Posterior vena cava (tissue), 2 donors: ENCODE data around the gene PRAC1. TPM values are rescaled to one million over a fixed set of nuclear protein-coding genes. Genes with fewer than 3 reads are reported as not detected.
"Not testable (repeated sequence)": the region's sequence is repeated elsewhere in the genome, so short reads cannot be mapped to it uniquely, and the experiment has no call there.

Experiments
- DNase-seq: peaks from one replicate; pipeline ENCODE4 v3.0.0-alpha.2; 2020; ENCODE audit warnings: low spot score
- intact Hi-C, 2 donors: fragments of 100-400 bp; cut with DNase I; formaldehyde crosslinking; loops; one replicate each; pipeline versions ENCODE4 v1.14.1 to v1.14.2; 2022 to 2023
- total RNA-seq, 2 donors: library from RNA; stranded (reverse); fragmentation: NEBNext Ultra II Directional; extraction: Animal tissue kit (Norgen Biotek cat#: 25700); gene quantifications; one replicate each; pipeline ENCODE4 v1.2.1, GENCODE V29; 2021
- donor health status: DM: yes; HTN: yes; CAD: no.
- donor health status: DM: yes; HTN: yes; CAD: no.

PRAC1 gene
- total RNA-seq, 2 donors from 2014 or later: not detected

DNA sequence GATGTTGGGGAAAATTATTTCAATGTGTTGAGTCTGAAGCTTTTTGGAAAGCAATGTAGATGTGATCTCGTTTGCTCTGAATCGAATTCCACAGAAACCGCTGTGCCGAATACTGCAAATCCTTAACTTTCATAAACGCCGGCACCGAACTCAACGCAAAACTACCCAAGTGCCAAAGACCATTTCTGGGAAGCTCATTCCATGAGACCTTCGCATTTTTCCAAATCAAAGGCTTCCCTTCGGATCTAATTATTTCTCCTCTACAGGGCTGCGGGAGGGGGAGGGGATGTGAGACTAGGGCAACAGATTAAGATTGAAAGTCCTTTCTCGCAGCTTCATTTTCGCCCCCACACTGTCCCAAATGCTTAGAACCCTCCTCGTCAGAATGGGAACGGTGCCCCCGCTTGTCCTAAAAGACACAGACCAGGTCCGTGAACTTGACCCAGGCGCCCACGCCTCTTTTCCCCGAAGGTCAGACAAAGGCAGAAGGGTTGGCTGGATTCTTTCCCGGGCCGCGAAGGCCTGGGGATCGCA, 4.0 kb downstream of the PRAC1 start:
- intact Hi-C loops: no loop called here
- no peak for DNase-seq

DNA sequence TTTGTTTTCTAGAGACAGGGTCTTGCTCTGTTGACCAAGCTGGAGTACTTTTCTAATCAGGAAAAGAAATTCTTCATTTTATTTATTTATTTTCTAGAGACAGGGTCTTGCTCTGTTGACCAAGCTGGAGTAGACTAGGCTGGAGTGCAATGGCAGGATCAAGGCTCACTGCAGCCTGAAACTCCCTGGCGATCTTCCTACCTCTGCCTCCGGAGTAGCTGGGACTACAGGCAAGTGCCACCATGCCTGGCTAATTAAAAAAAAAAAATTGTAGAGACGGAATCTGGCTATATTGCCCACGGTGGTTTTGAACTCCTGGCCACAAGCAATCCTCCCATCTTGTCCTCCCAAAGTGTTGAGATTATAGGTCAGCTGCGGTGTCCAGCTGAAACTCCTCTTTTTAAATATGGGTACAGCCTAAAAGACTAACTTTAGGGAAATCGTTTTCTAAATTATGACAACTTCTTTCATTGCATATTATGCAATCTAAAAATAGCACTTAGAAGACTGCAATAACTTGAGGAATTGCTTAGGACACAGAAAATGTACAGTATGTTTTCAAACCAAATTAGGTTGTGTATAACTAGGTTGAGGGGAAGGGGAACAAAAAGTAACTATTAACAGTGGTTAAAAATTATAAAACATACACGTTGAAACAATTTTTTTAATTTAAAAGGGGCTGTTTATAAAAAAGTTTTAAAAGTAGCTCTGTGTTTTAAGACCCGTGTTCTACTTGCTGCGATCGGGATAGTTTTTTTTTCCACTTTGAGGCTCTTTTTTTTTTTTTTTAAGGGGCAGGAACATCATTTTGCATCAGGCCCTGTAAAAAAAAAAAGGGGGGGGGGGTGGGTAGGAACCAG, 4.7 kb downstream of the PRAC1 start:
- no peak for DNase-seq
- intact Hi-C loops: no loop called here

DNA sequence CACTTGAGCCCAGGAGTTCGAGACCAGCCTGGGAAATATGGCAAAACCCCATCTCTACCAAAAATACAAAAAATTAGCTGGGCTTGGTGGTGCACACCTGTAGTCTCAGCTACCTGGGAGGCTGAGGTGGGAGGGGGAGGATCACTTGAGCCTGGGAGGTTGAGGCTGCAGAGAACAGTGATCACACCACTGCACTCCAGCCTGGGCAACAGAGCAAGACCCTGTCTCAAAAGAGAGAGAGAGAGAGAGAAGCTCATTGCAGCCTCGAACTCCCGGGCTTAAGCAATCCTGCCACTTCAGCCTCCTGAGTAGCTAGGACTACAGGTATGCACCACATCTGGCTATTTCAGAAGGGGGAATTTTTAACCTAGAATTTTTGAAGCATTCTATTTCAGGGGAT, 5.8 kb downstream of the PRAC1 start:
- intact Hi-C loops, DNase-seq: not testable (repeated sequence)

DNA sequence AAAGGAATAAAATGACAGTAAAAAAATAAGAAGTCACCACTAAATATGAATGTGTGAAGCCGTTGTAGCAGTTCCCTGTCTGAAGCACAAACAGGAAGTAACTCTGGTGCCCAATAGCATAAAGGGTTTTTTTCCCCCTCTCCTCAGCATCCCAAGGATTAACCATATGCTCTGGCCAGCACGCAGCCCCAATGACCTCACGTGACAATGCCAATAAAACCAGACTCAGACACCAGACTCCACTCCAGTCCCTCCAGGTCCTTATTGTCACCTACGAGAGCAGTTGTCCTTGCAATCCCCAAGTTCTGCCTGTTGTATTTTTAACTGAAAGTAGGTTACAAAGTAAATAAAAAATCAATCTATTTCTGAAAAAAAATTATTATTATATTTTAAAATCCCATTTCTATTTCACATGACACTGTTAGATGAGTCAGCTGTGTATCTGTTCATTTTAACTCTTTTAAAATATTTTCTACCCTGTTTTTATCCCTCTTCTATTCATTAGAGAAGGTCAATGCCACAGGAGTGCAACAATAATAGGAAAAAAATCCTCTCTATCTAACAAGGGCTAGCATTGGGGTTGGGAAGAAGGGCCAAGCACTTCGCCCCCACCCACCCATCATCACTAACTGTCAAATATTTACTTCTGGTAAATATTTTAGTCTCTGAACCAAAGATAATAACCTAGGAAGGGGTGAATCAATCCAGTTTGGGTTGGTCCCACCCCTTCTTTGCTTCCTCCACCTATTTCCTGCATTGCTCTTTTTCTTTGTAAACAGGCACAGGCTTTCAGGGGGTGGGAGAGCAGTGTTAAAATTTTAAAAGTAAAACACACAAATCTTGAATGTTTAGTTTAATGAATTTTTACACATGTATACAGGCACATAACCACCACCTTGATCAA, 6.6 kb downstream of the PRAC1 start:
- intact Hi-C loops: no loop called here
- no peak for DNase-seq

DNA sequence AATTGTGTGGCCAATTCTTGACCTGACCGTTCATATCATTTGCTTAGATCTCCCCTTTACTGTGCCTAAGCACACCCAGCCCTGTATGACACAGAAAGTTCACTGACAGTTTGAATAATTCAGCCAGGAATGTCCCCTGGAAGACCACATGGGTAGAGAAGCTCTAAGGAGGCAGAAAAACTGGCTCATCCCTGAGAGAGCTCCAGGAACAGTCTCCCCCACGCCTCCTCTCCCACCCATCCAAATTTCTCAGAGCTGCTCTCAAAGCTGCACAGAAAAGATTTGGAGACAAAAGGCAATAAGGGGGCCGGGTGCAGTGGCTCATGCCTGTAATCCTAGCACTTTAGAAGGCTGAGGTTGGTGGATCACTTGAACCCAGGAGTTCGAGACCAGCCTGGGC, 11.2 kb downstream of the PRAC1 start:
- no peak for DNase-seq
- intact Hi-C loops: no loop called here

DNA sequence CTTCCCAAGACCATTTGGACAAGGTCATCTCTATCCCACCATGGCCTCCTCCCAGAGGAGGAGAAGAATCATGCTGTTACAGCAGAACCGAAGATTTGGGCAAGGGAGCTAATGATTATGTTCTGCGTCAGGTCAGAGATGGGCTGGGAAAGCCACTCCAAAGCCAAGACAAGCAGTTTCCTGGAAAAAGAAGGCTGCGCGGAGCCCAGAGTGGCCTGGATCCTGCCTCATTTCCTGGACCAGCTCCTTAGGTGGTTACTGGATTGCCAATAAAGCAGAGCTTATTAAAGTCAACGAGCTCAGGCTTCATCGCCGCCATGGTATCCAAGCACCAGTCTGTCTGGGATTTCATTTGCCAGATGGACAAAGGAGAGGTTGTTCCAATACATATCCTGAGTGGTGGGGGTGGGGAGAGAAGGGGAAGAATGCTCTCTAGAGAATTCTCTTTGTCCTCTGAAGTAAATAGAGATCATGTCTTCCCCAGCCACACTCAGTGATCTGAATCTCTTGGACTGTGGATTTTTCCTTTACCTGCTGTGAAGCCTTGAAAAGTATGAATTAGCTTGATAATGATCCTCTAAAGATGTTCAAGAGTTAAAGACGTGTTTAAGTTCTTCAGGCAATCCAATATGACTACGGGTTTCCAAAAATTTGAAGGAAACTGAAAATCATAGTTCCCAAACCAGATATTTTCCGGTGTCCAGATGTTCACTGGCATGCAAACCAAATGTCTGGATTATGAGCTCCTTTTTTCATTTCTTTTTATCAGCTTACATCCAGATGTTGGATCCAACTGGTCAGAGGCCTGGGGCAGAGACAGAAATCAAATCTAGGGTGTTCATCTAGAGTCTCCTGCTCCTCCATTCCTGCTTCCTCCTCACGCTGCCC, 17.7 kb downstream of the PRAC1 start:
- DNase-seq: no peak
- intact Hi-C loops: no loop called here

DNA sequence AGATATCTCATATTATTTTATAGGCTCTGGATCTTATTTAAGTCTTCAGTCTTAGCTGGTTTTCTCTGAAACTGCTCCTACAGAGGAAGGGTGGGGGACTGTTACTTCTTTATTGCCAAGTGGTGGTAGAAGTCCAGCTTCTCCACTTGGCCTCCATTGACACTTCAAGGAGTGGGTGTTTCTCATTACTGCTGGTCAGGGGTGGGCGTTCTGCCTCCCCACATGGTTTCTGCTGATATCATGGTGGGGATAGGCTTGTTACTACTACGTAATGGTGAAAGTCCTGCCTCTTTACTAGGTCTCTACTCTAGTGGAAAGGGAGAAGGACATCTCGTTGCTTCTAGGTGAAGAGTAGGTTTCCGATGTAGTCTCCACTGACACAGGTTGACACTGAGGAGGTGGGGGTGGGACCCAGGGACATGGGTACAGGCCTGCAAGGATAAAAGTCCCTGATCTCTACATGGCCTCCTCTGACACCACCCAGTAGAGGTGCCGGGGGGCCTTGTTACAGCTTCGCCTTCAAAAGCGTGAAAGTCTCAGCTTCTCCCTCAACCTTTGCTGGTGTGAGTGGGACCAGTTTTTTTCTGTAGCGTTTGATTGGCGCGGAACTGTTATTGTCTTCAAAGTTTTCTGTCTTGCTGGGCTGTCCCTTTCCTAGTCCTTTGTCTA, 20.3 kb downstream of the PRAC1 start:
- intact Hi-C loops: no loop called here
- no peak for DNase-seq

DNA sequence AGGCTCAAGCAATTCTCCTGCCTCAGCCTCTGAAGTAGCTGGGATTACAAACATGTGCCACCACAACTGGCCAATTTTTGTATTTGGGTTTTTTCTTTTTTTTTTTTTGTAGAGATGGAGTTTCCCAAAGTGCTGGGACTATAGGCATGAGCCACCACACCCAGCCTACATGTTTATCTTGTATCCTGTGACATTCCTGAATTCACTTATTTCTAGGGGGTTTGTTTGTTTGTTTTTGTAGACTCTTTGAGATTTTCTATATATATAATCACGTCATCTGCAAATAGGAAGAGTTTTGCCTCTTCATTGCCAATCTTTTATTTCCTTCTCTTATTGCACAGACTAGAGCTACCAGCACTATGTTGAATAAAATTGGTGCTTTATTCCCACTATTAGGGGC, 29.1 kb downstream of the PRAC1 start:
- intact Hi-C loops: no loop called here
- DNase-seq: no peak

DNA sequence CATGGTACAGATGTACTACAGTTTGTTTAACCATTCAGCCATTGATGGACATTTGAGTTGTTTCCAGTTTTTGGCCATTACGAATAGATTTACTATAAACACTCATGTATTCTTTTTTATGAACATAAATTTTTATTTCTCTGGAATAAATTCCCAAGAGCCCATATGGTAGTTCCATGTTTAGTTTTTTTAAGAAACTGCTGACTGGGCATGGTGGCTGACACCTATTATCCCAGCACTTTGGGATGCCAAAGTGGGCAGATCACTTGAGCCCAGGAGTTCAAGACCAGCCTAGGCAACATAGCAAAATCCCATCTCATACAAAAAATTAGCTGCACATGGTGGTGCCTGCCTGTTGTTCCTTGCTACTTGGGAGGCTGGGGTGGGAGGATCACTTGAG, 30.3 kb downstream of the PRAC1 start:
- DNase-seq: no peak
- intact Hi-C loops: no loop called here

DNA sequence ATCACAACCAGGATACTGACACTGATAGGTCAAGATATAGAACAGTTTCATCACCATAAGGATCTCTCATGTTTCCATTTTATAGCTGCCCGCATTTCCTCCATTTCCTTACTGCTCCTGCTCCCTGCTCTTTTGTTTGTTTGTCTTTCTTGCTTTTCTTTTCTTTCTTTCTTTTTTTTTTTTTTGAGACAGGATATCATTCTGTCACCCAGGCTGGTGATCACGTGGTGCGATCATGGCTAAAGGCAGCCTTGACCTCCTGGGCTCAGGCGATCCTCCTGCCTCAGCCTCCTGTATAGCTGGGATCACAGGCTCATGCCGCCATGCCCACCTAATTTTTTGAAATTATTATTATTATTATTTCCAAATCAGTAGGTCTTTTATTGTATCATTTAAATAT, 31.7 kb downstream of the PRAC1 start:
- intact Hi-C loops: no loop called here
- DNase-seq: no peak

DNA sequence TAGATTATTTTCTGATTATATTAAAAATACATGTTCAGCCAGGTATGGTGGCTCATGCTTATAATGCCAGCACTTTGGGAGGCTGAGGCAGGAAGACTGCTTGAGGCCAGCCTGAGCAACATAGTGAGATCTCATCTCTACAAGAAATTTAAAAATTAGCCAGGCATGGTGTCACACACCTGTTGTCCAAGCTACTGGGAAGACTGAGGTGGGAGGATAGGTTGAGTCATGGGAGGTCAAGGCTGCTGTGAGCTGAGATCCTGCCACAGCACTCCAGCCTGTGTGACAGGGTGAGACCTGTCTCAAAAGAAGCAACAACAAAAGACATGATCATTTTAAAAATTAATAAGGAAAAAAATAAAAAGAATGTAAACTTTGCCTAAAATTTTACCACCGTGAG, 40.7 kb downstream of the PRAC1 start:
- intact Hi-C loops: no loop called here
- no peak for DNase-seq

DNA sequence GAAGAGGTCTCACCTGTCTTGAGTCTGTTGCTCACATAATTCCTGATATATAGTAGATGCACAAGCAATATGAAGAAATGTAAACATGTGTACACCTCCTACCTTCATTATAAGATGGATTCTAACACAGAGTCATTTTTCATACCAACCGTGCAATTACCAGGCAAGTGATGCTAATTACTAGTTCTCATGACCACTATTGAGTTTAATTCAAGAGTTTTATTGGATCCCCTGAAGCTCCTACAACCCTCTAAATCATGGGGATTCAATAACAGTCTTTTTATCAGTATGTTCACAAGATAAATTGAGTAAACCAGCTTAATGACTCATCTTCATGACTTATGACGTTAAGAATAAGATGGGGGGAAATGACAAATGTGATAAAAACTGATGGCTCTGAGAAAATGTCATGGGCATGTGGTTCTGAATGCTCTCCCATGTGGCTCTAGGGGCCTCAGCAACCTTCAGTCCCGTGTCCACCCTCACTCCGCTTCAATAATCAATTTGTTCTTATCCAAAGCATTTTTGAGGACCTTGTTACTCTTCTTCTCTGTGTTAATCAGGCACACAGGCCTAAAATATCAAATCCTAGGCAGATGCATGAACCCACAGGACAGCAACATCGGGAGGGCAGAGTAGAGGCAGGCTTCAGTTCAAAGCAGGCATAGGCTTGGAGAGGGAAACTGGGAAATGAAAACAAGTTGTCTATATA, 42.8 kb downstream of the PRAC1 start:
- no peak for DNase-seq
- intact Hi-C loops: loop anchor here (2.0 to 10.0 kb wide), 3 partner anchors 45 to 208 kb away; no protein-coding TSS in a partner anchor

DNA sequence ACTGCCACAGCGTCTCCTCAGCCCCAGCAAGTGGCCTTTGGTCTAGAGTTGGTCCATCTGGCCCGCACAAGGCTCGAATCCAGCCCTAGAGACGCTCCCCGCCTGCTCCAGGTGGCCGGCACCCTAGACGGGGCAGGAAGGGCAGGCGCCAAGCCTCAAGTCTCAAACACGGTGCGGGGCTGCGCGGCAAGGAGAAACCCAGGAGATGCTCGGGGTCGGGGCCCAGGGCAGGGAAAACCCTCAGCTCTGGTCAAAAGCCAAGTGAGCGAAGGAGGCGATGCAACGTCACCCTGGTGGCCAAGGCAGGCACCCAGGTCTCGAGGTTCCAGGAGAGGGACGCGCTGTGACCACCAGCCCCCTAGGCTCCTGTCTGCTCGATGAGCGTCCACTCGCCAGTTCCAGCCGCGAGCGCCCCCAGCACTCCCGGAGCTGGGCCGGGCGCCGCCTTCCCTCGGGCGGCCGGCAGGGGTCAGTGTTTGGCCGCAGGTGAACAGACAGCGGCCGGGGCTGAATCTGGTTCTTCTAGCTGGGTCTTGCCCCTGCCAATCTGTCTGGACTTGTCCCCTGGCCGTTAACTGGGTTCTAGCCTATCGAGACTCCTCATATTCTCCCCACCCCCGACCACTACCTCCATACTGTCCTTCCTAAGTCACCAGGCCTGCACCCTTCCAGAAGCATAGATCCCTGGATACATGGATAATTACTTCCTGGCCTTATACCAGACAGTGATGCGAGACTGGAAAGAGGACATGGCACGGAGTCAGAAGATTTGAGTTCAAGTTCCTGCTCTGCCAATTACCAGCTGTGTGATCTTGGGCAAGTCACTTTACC, 44.0 kb downstream of the PRAC1 start:
- intact Hi-C loops: loop anchor here (2.0 to 10.0 kb wide), 3 partner anchors 46 to 209 kb away; no protein-coding TSS in a partner anchor

DNA sequence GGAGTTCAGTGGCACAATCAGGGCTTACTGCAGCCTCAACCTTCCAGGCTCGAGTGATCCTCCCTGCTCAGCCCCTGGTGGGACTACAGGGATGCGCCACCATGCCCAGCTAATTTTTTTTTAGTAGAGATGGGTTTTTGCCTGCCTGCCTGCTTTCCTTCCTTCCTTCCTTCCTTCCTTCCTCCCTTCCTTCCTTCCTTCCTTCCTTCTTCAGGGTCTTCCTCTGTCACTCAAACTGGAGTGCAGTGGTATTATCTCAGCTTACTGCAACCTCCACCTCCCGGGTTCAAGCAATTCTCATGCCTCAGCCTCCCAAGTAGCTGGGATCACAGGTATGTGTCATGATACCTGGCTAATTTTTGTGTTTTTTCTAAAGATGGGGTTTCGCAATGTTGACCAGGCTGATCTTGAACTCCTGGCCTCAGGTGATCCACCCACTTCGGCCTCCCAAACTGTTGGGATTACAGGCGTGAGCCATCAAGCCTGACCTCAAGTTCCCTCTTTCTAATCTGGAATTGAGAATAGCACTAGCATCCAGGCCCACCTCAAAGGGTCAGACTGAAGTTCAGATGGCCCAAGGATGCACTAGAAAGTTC, 45.3 kb downstream of the PRAC1 start:
- intact Hi-C loops: loop anchor here (5.0 to 10.0 kb wide), 2 partner anchors 198 to 210 kb away; no protein-coding TSS in a partner anchor

More for the DNA sequence above, 44.0 kb downstream of the PRAC1 start:
- peak; percentile 87 for DNase-seq

DNA sequence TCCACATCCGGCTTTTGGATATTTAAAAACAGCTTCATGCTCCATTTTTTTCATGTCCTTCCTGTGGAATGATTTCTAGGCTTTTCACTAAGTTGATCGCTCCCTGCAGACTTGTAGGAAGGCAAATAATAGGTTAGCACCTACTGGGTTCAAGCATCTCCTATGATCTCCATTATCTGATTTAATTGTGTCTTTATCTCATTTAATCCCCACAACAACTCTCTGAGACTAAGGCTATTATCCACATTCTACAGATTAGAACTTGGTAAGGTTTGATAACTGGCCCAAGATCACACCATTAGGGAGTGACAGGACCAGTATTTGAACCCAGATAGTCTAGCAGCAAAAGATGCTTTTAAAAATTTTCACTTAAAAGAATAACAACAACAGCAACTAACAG, 50.0 kb downstream of the PRAC1 start:
- DNase-seq: no peak
- intact Hi-C loops: loop anchor here (2.0 to 10.0 kb wide), 3 partner anchors 118 to 202 kb away; no protein-coding TSS in a partner anchor

More for the DNA sequence above, 45.3 kb downstream of the PRAC1 start:
- DNase-seq: no peak
